ENCODE measurements around the gene C1QTNF1.
"Not testable (repeated sequence)": the region's sequence is repeated elsewhere in the genome, so short reads cannot be mapped to it uniquely, and the experiment has no call there.

GRCh38 chr17:79074121-79074648, 50.2 kb downstream of the C1QTNF1 start:
- TF ChIP-seq CTCF (IDR thresholded peaks at IDR 0.05; ENCODE audit: insufficient read depth, low read length); GABPA (IDR thresholded peaks at IDR 0.05; ENCODE audit: low read depth); POLR2AphosphoS5 (IDR thresholded peaks at IDR 0.05; ENCODE audit: low read depth): not testable (repeated sequence)
